Stimulated activated naive B cell treated with anti-CD40 and anti-IgM and Interleukin-4, amounts not matched to agents 10 μg/mL and 1 μg/mL and 100 μg/mL, for 72 hours (primary cell): ENCODE measurements around the gene MILR1.
"Not testable (repeated sequence)": the region's sequence is repeated elsewhere in the genome, so short reads cannot be mapped to it uniquely, and the experiment has no call there.

Source experiments
- ATAC-seq, 2 donors: fragments of 150-1000 bp; cut with Tn5 transposase; replicated peaks; 2 replicates each; pipeline ENCODE4 v1.10.0; 2021; ENCODE audit warnings: moderate library complexity in 1 of 2
- DNase-seq: peaks from one replicate; pipeline ENCODE4 v3.0.0; 2021
- H3K27ac Mint-ChIP-seq: one replicate; pipeline ENCODE4 v1.8.0; 2022; ENCODE audit warnings: mild to moderate bottlenecking, mixed read lengths
- H3K27me3 Mint-ChIP-seq, 2 donors: one replicate each; pipeline ENCODE4 v1.8.0; 2022; ENCODE audit warnings: mixed read lengths in 2 of 2
- H3K36me3 Mint-ChIP-seq, 2 donors: one replicate each; pipeline ENCODE4 v1.8.0; 2022; ENCODE audit warnings: mixed read lengths in 2 of 2, mild to moderate bottlenecking in 1 of 2
- H3K4me1 Mint-ChIP-seq, 2 donors: one replicate each; pipeline ENCODE4 v1.8.0; 2022; ENCODE audit warnings: mixed read lengths in 2 of 2, mild to moderate bottlenecking in 1 of 2
- H3K4me3 Mint-ChIP-seq, 2 donors: one replicate each; pipeline ENCODE4 v1.8.0; 2022; ENCODE audit warnings: mild to moderate bottlenecking in 2 of 2, mixed read lengths in 2 of 2, moderate library complexity in 1 of 2
- H3K9me3 Mint-ChIP-seq, 2 donors: one replicate each; pipeline ENCODE4 v1.8.0; 2022; ENCODE audit warnings: mixed read lengths in 2 of 2, mild to moderate bottlenecking in 1 of 2

The MILR1 gene

GRCh38 chr17:64442541-64442971 is 6.4 kb upstream of the MILR1 start:
- H3K4me3 Mint-ChIP-seq, result peak overlapping the region; percentile 53 to 54
- no peaks in the 10 kb centered on the region for H3K27me3 Mint-ChIP-seq
- DNase-seq (no peak), ATAC-seq (peak; percentile 34 to 52)
- H3K9me3 Mint-ChIP-seq, result peaks cover 14 to 19% of the 10 kb centered on the region in 2 donors
- peaks cover 18 to 22% of the 10 kb centered on the region in 2 donors for H3K4me1 Mint-ChIP-seq
- H3K27ac Mint-ChIP-seq, result peak overlapping the region; percentile 73
- H3K36me3 Mint-ChIP-seq, result peaks cover 13 to 19% of the 10 kb centered on the region in 2 donors

- Mint-ChIP-seq H3K9me3 (peaks cover 12 to 14% of the 10 kb centered on the region in 2 donors), H3K27me3 (no peaks in the 10 kb centered on the region)
These were observed 5.7 kb upstream of the MILR1 start for GRCh38 chr17:64443086-64443760.

GRCh38 chr17:64447526-64447925 is 1.4 kb upstream of the MILR1 start:
- H3K36me3 Mint-ChIP-seq, result no peaks in the 10 kb centered on the region
- peaks cover 20 to 36% of the 10 kb centered on the region in 2 donors for H3K4me1 Mint-ChIP-seq
- H3K27ac Mint-ChIP-seq, result no peak overlapping the region
- ATAC-seq, result peak; percentile 28 to 37
- H3K4me3 Mint-ChIP-seq, result no peak overlapping the region
- H3K9me3 Mint-ChIP-seq, result no peaks in the 10 kb centered on the region
- no peak for DNase-seq
- no peaks in the 10 kb centered on the region for H3K27me3 Mint-ChIP-seq

More at GRCh38 chr17:64443086-64443760, 5.7 kb upstream of the MILR1 start:
- DNase-seq (no peak), ATAC-seq (no peak)
- H3K4me3 Mint-ChIP-seq, result no peak overlapping the region
- peaks cover 8 to 14% of the 10 kb centered on the region in 2 donors for H3K36me3 Mint-ChIP-seq
- H3K4me1 Mint-ChIP-seq, result peaks cover 18 to 22% of the 10 kb centered on the region in 2 donors
- H3K27ac Mint-ChIP-seq, result no peak overlapping the region

- no peak for ATAC-seq
- H3K36me3 Mint-ChIP-seq, result peaks cover 0 to 2% of the 10 kb centered on the region in 2 donors
- H3K27me3 Mint-ChIP-seq, result no peaks in the 10 kb centered on the region
- peak overlapping the region in 1 of 2 donors; percentile 60 for H3K4me3 Mint-ChIP-seq
- peaks cover 13 to 37% of the 10 kb centered on the region in 2 donors for H3K4me1 Mint-ChIP-seq
- peak overlapping the region; percentile 92 for H3K27ac Mint-ChIP-seq
- DNase-seq, result no peak
- no peaks in the 10 kb centered on the region for H3K9me3 Mint-ChIP-seq
These were observed 630 bp downstream of the MILR1 start for GRCh38 chr17:64449545-64449944.

GRCh38 chr17:64455993-64456885 is 7.3 kb downstream of the MILR1 start:
- peak overlapping the region; percentile 36 to 59 for H3K4me3 Mint-ChIP-seq
- peak overlapping the region; percentile 94 for H3K27ac Mint-ChIP-seq
- H3K4me1 Mint-ChIP-seq, result peaks cover 24 to 62% of the 10 kb centered on the region in 2 donors
- ATAC-seq, result peak; percentile 91 to 92
- no peaks in the 10 kb centered on the region for H3K27me3 Mint-ChIP-seq
- peaks cover 9 to 11% of the 10 kb centered on the region in 2 donors for H3K36me3 Mint-ChIP-seq
- H3K9me3 Mint-ChIP-seq, result no peaks in the 10 kb centered on the region
- DNase-seq, result no peak

GRCh38 chr17:64457156-64457555 is 8.2 kb downstream of the MILR1 start:
- Mint-ChIP-seq H3K36me3 (peaks cover 9 to 11% of the 10 kb centered on the region in 2 donors), H3K27ac (peak overlapping the region; percentile 86), H3K9me3 (no peaks in the 10 kb centered on the region), H3K27me3 (no peaks in the 10 kb centered on the region), H3K4me3 (peak overlapping the region in 1 of 2 donors; percentile 44), H3K4me1 (peaks cover 24 to 62% of the 10 kb centered on the region in 2 donors)
- DNase-seq, result no peak
- peak; percentile 49 to 59 for ATAC-seq

GRCh38 chr17:64458756-64459155 is 9.8 kb downstream of the MILR1 start:
- DNase-seq (no peak), ATAC-seq (no peak)
- Mint-ChIP-seq H3K27ac (peak overlapping the region; percentile 49), H3K4me1 (peaks cover 22 to 55% of the 10 kb centered on the region in 2 donors), H3K9me3 (no peaks in the 10 kb centered on the region), H3K4me3 (no peak overlapping the region), H3K27me3 (no peaks in the 10 kb centered on the region), H3K36me3 (peaks cover 6 to 11% of the 10 kb centered on the region in 2 donors)

- Mint-ChIP-seq H3K4me3 (no peak overlapping the region), H3K36me3 (peaks cover 6 to 11% of the 10 kb centered on the region in 2 donors), H3K9me3 (no peaks in the 10 kb centered on the region), H3K4me1 (peaks cover 22 to 49% of the 10 kb centered on the region in 2 donors), H3K27me3 (no peaks in the 10 kb centered on the region), H3K27ac (peak overlapping the region; percentile 6)
- DNase-seq (no peak), ATAC-seq (peak in 1 of 2 donors; percentile 15)
These were observed 10.4 kb downstream of the MILR1 start for GRCh38 chr17:64459284-64459747.

- not testable (repeated sequence) for H3K27me3 Mint-ChIP-seq, ATAC-seq, H3K4me3 Mint-ChIP-seq, H3K9me3 Mint-ChIP-seq, H3K36me3 Mint-ChIP-seq, DNase-seq, H3K27ac Mint-ChIP-seq
- peaks cover 19 to 44% of the 10 kb centered on the region in 2 donors for H3K4me1 Mint-ChIP-seq
These were observed 10.9 kb downstream of the MILR1 start for GRCh38 chr17:64459818-64460217.

GRCh38 chr17:64460955-64461354 is 12.0 kb downstream of the MILR1 start:
- no peak overlapping the region for H3K27ac Mint-ChIP-seq
- no peak overlapping the region for H3K4me3 Mint-ChIP-seq
- DNase-seq (no peak), ATAC-seq (no peak)
- H3K4me1 Mint-ChIP-seq, result peaks cover 17 to 33% of the 10 kb centered on the region in 2 donors
- no peaks in the 10 kb centered on the region for H3K27me3 Mint-ChIP-seq
- H3K36me3 Mint-ChIP-seq, result peaks cover 6 to 7% of the 10 kb centered on the region in 2 donors
- no peaks in the 10 kb centered on the region for H3K9me3 Mint-ChIP-seq

- peaks cover 4% of the 10 kb centered on the region in 2 donors for H3K36me3 Mint-ChIP-seq
- peaks cover 15 to 27% of the 10 kb centered on the region in 2 donors for H3K4me1 Mint-ChIP-seq
- no peak overlapping the region for H3K4me3 Mint-ChIP-seq
These were observed 12.9 kb downstream of the MILR1 start for GRCh38 chr17:64461788-64462187.

GRCh38 chr17:64466019-64466735 is 17.3 kb downstream of the MILR1 start:
- Mint-ChIP-seq H3K36me3 (peaks cover 0 to 8% of the 10 kb centered on the region in 2 donors), H3K27ac (no peak overlapping the region), H3K27me3 (no peaks in the 10 kb centered on the region), H3K9me3 (no peaks in the 10 kb centered on the region), H3K4me3 (no peak overlapping the region), H3K4me1 (no peaks in the 10 kb centered on the region)
- ATAC-seq (no peak), DNase-seq (no peak)

More at GRCh38 chr17:64461788-64462187, 12.9 kb downstream of the MILR1 start:
- Mint-ChIP-seq H3K9me3 (no peaks in the 10 kb centered on the region), H3K27ac (no peak overlapping the region), H3K27me3 (no peaks in the 10 kb centered on the region)
- no peak for DNase-seq
- ATAC-seq, result no peak

- not testable (repeated sequence) for H3K27me3 Mint-ChIP-seq, H3K9me3 Mint-ChIP-seq, H3K36me3 Mint-ChIP-seq, DNase-seq, ATAC-seq, H3K4me1 Mint-ChIP-seq, H3K4me3 Mint-ChIP-seq, H3K27ac Mint-ChIP-seq
These were observed 17.9 kb downstream of the MILR1 start for GRCh38 chr17:64466834-64467233.

- no peak overlapping the region for H3K4me3 Mint-ChIP-seq
- ATAC-seq (no peak), DNase-seq (no peak)
- no peaks in the 10 kb centered on the region for H3K9me3 Mint-ChIP-seq
- peaks cover 0 to 8% of the 10 kb centered on the region in 2 donors for H3K36me3 Mint-ChIP-seq
- no peak overlapping the region for H3K27ac Mint-ChIP-seq
- H3K4me1 Mint-ChIP-seq, result no peaks in the 10 kb centered on the region
- no peaks in the 10 kb centered on the region for H3K27me3 Mint-ChIP-seq
These were observed 21.7 kb downstream of the MILR1 start for GRCh38 chr17:64470625-64471024.
